Endodermal cell (in vitro differentiated cells): ENCODE measurements around the gene DLX1. TPM values are rescaled to one million over a fixed set of nuclear protein-coding genes. Genes with fewer than 3 reads are reported as not detected.

Experiments used
- DNase-seq: peaks from one replicate; pipeline ENCODE4 v3.0.0-alpha.2; 2017
- H3K27ac ChIP-seq: 2 replicates; pipeline ENCODE4 v1.5.1; 2013; ENCODE audit warnings: mild to moderate bottlenecking, low read depth, low read length, moderate library complexity
- H3K27me3 ChIP-seq: 2 replicates; pipeline ENCODE4 v1.6.1; 2013; ENCODE audit warnings: mild to moderate bottlenecking, low read length, moderate library complexity; ENCODE audit not compliant: insufficient read depth, control insufficient read depth, poor library complexity, severe bottlenecking
- H3K36me3 ChIP-seq: 2 replicates; pipeline ENCODE4 v1.7.0; 2013; ENCODE audit warnings: mild to moderate bottlenecking, low read length, moderate library complexity; ENCODE audit not compliant: control insufficient read depth, insufficient read depth
- H3K4me1 ChIP-seq: one replicate; pipeline ENCODE4 v1.7.0; 2013; ENCODE audit warnings: low read length; ENCODE audit not compliant: control insufficient read depth, insufficient read depth
- H3K4me3 ChIP-seq: 2 replicates; pipeline ENCODE4 v1.5.1; 2013; ENCODE audit warnings: mild to moderate bottlenecking, low read length, moderate library complexity
- H3K9ac ChIP-seq: 2 replicates; pipeline ENCODE4 v1.6.1; 2013; ENCODE audit warnings: mild to moderate bottlenecking, low read length, moderate library complexity; ENCODE audit not compliant: poor library complexity, severe bottlenecking; ENCODE audit errors: extremely low read depth
- H3K9me3 ChIP-seq: 2 replicates; pipeline ENCODE4 v1.6.1; 2013; ENCODE audit warnings: mild to moderate bottlenecking, low read length, moderate library complexity; ENCODE audit not compliant: control insufficient read depth
- H3K27ac Mint-ChIP-seq: 2 replicates; pipeline ENCODE4 v1.8.0; 2020; ENCODE audit warnings: mixed read lengths
- H3K27me3 Mint-ChIP-seq: 2 replicates; pipeline ENCODE4 v1.8.0; 2021; ENCODE audit warnings: mild to moderate bottlenecking, mixed read lengths; ENCODE audit not compliant: insufficient read depth
- H3K36me3 Mint-ChIP-seq: 2 replicates; pipeline ENCODE4 v1.8.0; 2020; ENCODE audit warnings: low read depth, mixed read lengths
- H3K4me1 Mint-ChIP-seq: 2 replicates; pipeline ENCODE4 v1.8.0; 2020; ENCODE audit warnings: mixed read lengths
- H3K4me3 Mint-ChIP-seq: 2 replicates; pipeline ENCODE4 v1.8.0; 2020; ENCODE audit warnings: mild to moderate bottlenecking, moderate library complexity, mixed read lengths
- H3K9me3 Mint-ChIP-seq: 2 replicates; pipeline ENCODE4 v1.8.0; 2020; ENCODE audit warnings: mild to moderate bottlenecking, mixed read lengths
- CTCF ChIP-seq: fragments of 200-600 bp; sonication (generic); conservative IDR thresholded peaks from 2 replicates; pipeline ENCODE4 v1.5.0; 2021; ENCODE audit warnings: antibody characterized with exemption, mild to moderate bottlenecking
- WGBS, 2 experiments: methylation state at CpG; one replicate each; pipeline versions ENCODE4 v1.1.5 to v1.1.7; 2013; ENCODE audit warnings: missing lambda C conversion rate in 2 of 2, mixed read lengths in 1 of 2; ENCODE audit not compliant: insufficient coverage in 1 of 2, insufficient read length in 1 of 2; 5-methylcytosine and 5-hydroxymethylcytosine counted together
- total RNA-seq, 2 donors: library from RNA; stranded (reverse); fragmentation: NEBNext Ultra II Directional in 1 of 2; extraction: Animal tissue kit (Norgen Biotek cat#: 25700) in 1 of 2; gene quantifications; 2 replicates in 1 of 2; 3 replicates in 1 of 2; pipeline ENCODE4 v1.2.1, GENCODE V29; 2021

Gene DLX1
- total RNA-seq, 2 donors from 2014 or later, result not detected

- H3K4me1 Mint-ChIP-seq, result peaks cover 2% of the 10 kb centered on the region
- H3K4me3 Mint-ChIP-seq, result no peak overlapping the region
- H3K9ac ChIP-seq, result no peak overlapping the region
- no peak overlapping the region for H3K27ac Mint-ChIP-seq
- H3K9me3 ChIP-seq, result no peaks in the 10 kb centered on the region
- no peak for TF ChIP-seq CTCF
- H3K27me3 Mint-ChIP-seq, result no peaks in the 10 kb centered on the region
- no peaks in the 10 kb centered on the region for H3K36me3 Mint-ChIP-seq
- no peaks in the 10 kb centered on the region for H3K9me3 Mint-ChIP-seq
- H3K4me1 ChIP-seq, result no peaks in the 10 kb centered on the region
- H3K27ac ChIP-seq, result peak overlapping the region; percentile 12
- no peak for DNase-seq
- H3K27me3 ChIP-seq, result no peaks in the 10 kb centered on the region
- WGBS, 2 experiments, result 40 to 88% methylated on average over 1 to 3 of the region's 3 CpGs
- no peaks in the 10 kb centered on the region for H3K36me3 ChIP-seq
- no peak overlapping the region for H3K4me3 ChIP-seq
Measured at GRCh38 chr2:172046866-172047565, 38.3 kb upstream of the DLX1 start.

DNA sequence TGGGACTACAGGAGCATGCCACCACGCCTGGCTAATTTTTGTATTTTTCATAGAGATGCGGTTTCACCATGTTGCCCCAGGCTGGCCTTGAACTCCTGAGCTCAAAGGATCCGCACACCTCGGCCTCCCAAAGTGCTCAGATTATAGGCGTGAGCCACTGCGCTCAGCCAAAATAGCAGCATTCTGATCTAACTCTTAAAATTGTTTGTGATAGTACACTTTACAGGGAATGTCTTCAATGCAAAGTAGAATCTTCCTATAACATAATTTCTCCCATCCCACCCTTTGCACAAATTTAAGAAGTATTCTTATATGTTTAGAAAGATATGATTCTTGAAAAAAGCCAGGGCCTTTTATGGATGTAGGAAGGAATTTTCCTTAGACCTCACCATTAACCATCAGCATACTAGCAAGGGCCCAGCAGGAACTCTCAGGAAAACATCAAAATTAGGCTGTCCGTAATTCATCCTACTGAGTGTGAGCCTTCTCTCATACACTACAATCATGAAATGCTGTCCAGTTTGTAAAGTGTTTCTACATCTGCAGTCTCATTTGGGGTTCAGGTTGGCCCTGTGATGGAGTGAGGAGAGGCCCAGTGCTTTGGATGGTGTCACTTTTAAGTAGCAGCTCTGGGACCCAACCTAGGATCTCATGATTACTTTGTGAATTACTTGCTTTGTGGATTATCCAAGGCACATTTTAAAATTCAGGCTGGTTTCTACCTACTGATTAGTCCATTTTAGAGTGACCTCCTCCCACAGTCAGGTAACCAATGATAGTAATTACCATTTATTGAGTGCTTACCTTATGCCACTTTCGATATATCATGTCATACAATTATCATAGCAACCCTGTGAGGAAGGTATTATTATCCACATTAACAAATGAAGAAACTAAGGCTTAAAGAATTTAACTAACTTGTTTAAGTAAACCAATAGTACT lies 37.5 kb upstream of the DLX1 start:
- Mint-ChIP-seq H3K36me3 (no peaks in the 10 kb centered on the region), H3K9me3 (no peaks in the 10 kb centered on the region), H3K27ac (no peak overlapping the region), H3K27me3 (no peaks in the 10 kb centered on the region), H3K4me3 (no peak overlapping the region), H3K4me1 (peaks cover 2% of the 10 kb centered on the region)
- no peaks in the 10 kb centered on the region for H3K4me1 ChIP-seq
- H3K27me3 ChIP-seq, result no peaks in the 10 kb centered on the region
- no peaks in the 10 kb centered on the region for H3K36me3 ChIP-seq
- H3K9ac ChIP-seq, result no peak overlapping the region
- H3K4me3 ChIP-seq, result no peak overlapping the region
- no peak for DNase-seq
- H3K27ac ChIP-seq, result peak overlapping the region; percentile 12
- 91 to 95% methylated on average over 3 to 8 of the region's 8 CpGs for WGBS, 2 experiments
- no peaks in the 10 kb centered on the region for H3K9me3 ChIP-seq
- no peak for TF ChIP-seq CTCF

- H3K27me3 Mint-ChIP-seq, result no peaks in the 10 kb centered on the region
- H3K9me3 Mint-ChIP-seq, result no peaks in the 10 kb centered on the region
- H3K9ac ChIP-seq, result no peak overlapping the region
- no peaks in the 10 kb centered on the region for H3K27me3 ChIP-seq
- H3K4me1 ChIP-seq, result no peaks in the 10 kb centered on the region
- WGBS, 2 experiments, result 89 to 100% methylated on average over 1 to 6 of the region's 6 CpGs
- no peak overlapping the region for H3K4me3 Mint-ChIP-seq
- no peak for DNase-seq
- no peak overlapping the region for H3K27ac ChIP-seq
- TF ChIP-seq CTCF, result no peak
- H3K9me3 ChIP-seq, result no peaks in the 10 kb centered on the region
- H3K36me3 Mint-ChIP-seq, result no peaks in the 10 kb centered on the region
- no peaks in the 10 kb centered on the region for H3K36me3 ChIP-seq
- H3K4me3 ChIP-seq, result no peak overlapping the region
- peaks cover 2% of the 10 kb centered on the region for H3K4me1 Mint-ChIP-seq
- H3K27ac Mint-ChIP-seq, result no peak overlapping the region
Measured at GRCh38 chr2:172048508-172049503, 36.5 kb upstream of the DLX1 start.
